Gastrocnemius medialis (tissue), 4 donors: ENCODE data around the gene ARHGAP27. TPM values are rescaled to one million over a fixed set of nuclear protein-coding genes. Genes with fewer than 3 reads are reported as not detected.

ENCODE experiments used
- ATAC-seq, 2 donors: fragments of 150-250 bp; one replicate each; pipeline ENCODE4 v1.9.1; 2016
- DNase-seq, 2 donors: peaks; one replicate each; pipeline ENCODE4 v3.0.0-alpha.2; 2019
- H3K27ac ChIP-seq, 4 donors: fragments of 200-600 bp; sonication (generic); 1 replicate in 1 of 4; 2 replicates in 3 of 4; pipeline ENCODE4 v1.5.1; 2016 to 2018; ENCODE audit warnings: mild to moderate bottlenecking in 2 of 4, moderate library complexity in 1 of 4
- H3K27me3 ChIP-seq, 3 donors: fragments of 200-600 bp; sonication (generic) in 2 of 3; 1 replicate in 1 of 3; 2 replicates in 2 of 3; pipeline versions ENCODE4 v1.5.1 to v1.6.0; 2016 to 2019; ENCODE audit warnings: mild to moderate bottlenecking in 1 of 3, moderate library complexity in 1 of 3
- H3K36me3 ChIP-seq, 2 donors: fragments of 200-600 bp; sonication (generic) in 1 of 2; one replicate each; pipeline ENCODE4 v1.5.1; 2017 to 2018
- H3K4me1 ChIP-seq, 2 donors: fragments of 200-600 bp; sonication (generic) in 1 of 2; one replicate each; pipeline ENCODE4 v1.5.1; 2016 to 2017; ENCODE audit warnings: mild to moderate bottlenecking in 2 of 2
- H3K4me3 ChIP-seq, 4 donors: fragments of 200-600 bp; sonication (generic) in 3 of 4; 1 replicate in 1 of 4; 2 replicates in 3 of 4; pipeline ENCODE4 v1.5.1; 2016 to 2019; ENCODE audit warnings: mild to moderate bottlenecking in 2 of 4
- H3K9me3 ChIP-seq, 3 donors: fragments of 200-600 bp; sonication (generic) in 2 of 3; 1 replicate in 1 of 3; 2 replicates in 2 of 3; pipeline ENCODE4 v1.5.1; 2016 to 2019
- POLR2A ChIP-seq, 2 donors: fragments of 450-650 bp; IDR thresholded peaks; one replicate each; pipeline ENCODE4 v1.6.1; 2017; ENCODE audit warnings: antibody characterized with exemption in 2 of 2, mild to moderate bottlenecking in 2 of 2, moderate library complexity in 2 of 2
- in situ Hi-C, 4 donors: fragments of 200-750 bp; cut with MboI; loops; one replicate each; pipeline versions ENCODE4 v1.15.0 to v1.8.0; 2017; ENCODE audit warnings: low sequenced_read_pairs in 4 of 4
- intact Hi-C: fragments of 100-400 bp; cut with DNase I; formaldehyde crosslinking; loops from one replicate; pipeline ENCODE4 v1.15.1; 2023; ENCODE audit warnings: low total_unique reads
- total RNA-seq, 4 donors: library from RNA; depleted of rRNA; stranded (reverse); fragments of >200 nt; gene quantifications; one replicate each; pipeline versions ENCODE4 v1.1.0 to v1.2.3, GENCODE V29; 2016
- TF ChIP-seq, protein P1 (sequence below), 5 experiments: fragments of 450-650 bp in 3 of 5; fragments of 200-600 bp in 2 of 5; sonication (generic) in 2 of 5; IDR thresholded peaks in 4 of 5; conservative IDR thresholded peaks in 1 of 5; 1 replicate in 4 of 5; 2 replicates in 1 of 5; pipeline ENCODE4 v1.5.1; 2016 to 2019; ENCODE audit warnings: antibody characterized with exemption in 5 of 5, mild to moderate bottlenecking in 3 of 5, moderate library complexity in 3 of 5

ARHGAP27 gene
- total RNA-seq, 4 donors from 2014 or later: 4.2 to 6.0 (median 5.1) TPM

DNA sequence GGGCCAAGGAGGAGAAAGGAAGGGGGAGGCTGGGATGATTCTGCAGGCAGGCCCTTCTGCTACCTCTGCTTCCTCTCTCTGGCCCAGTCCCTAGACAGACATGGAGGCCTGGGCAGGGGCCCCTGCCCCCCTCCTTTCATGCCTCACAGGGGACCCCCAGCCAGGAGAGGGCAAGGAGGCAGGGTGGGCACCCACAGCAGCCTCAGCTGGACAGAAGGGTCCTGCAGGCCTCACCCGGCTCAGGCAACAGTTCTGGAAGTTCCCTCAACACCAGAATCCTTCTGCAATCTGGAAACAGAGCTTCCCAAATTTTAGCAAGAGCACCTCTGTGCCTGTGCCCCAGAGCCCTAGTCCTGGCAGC, 8.7 kb downstream of the ARHGAP27 start:
- in situ Hi-C loops: loop anchor here in 1 of 4 donors (25.0 kb wide), 1 partner anchor 163 kb away; no protein-coding TSS in a partner anchor
- peaks cover 6 to 7% of the 10 kb centered on the region in 2 donors for H3K4me1 ChIP-seq

DNA sequence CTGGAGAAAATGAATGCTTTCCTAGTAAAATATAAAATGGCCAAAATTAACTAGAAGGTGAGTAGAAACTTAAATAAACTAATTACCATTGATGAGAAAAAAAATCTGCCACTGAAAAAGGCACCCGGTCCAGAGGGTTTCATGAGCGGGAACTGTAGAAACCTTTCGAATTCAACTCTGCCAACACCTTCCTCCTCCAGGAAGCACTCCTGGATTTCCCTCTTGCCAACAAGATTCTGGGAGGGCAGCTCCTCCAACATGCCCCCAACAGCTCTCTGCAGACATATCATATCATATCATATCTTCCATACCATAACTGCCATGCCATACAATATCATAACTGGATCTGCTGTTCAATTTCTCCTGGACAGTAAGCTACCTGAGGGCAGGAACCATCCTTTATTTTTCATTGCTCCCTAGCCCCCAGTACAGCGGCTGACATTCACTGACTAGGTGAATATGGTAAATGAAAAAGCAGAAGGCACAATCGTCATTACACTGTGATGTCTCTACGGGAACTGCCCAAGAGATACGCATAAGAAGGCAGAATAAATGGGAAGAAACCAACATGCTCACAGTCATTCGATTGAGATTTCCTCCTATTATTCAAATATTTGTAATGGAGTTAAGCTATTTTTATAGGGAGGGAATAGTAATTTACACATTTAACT, 9.2 kb downstream of the ARHGAP27 start:
- no peaks in the 10 kb centered on the region for H3K36me3 ChIP-seq
- H3K27ac ChIP-seq: no peak overlapping the region
- intact Hi-C loops: no loop called here
- DNase-seq (no peak), ATAC-seq (no peak)
- TF ChIP-seq, protein P1, sequence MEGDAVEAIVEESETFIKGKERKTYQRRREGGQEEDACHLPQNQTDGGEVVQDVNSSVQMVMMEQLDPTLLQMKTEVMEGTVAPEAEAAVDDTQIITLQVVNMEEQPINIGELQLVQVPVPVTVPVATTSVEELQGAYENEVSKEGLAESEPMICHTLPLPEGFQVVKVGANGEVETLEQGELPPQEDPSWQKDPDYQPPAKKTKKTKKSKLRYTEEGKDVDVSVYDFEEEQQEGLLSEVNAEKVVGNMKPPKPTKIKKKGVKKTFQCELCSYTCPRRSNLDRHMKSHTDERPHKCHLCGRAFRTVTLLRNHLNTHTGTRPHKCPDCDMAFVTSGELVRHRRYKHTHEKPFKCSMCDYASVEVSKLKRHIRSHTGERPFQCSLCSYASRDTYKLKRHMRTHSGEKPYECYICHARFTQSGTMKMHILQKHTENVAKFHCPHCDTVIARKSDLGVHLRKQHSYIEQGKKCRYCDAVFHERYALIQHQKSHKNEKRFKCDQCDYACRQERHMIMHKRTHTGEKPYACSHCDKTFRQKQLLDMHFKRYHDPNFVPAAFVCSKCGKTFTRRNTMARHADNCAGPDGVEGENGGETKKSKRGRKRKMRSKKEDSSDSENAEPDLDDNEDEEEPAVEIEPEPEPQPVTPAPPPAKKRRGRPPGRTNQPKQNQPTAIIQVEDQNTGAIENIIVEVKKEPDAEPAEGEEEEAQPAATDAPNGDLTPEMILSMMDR (IDR thresholded peaks at IDR 0.05 in 4 of 5, conservative IDR thresholded peaks at IDR 0.05 in 1 of 5): no peak
- TF ChIP-seq POLR2A (IDR thresholded peaks at IDR 0.05): no peak
- peaks cover under 1 to 4% (median 3%) of the 10 kb centered on the region in 3 donors for H3K27me3 ChIP-seq
- in situ Hi-C loops: loop anchor here in 1 of 4 donors (25.0 kb wide), 1 partner anchor 164 kb away; no protein-coding TSS in a partner anchor
- H3K4me1 ChIP-seq: peaks cover 4 to 5% of the 10 kb centered on the region in 2 donors
- H3K4me3 ChIP-seq: no peak overlapping the region
- no peaks in the 10 kb centered on the region for H3K9me3 ChIP-seq

More for the DNA sequence above, 8.7 kb downstream of the ARHGAP27 start:
- H3K9me3 ChIP-seq: no peaks in the 10 kb centered on the region
- no peak for DNase-seq
- intact Hi-C loops: no loop called here
- no peak for TF ChIP-seq POLR2A (IDR thresholded peaks at IDR 0.05)
- TF ChIP-seq, protein P1 (IDR thresholded peaks at IDR 0.05 in 4 of 5, conservative IDR thresholded peaks at IDR 0.05 in 1 of 5): no peak
- peaks cover 6 to 9% (median 8%) of the 10 kb centered on the region in 3 donors for H3K27me3 ChIP-seq
- no peak overlapping the region for H3K4me3 ChIP-seq
- no peak overlapping the region for H3K27ac ChIP-seq
- ATAC-seq: no peak
- H3K36me3 ChIP-seq: no peaks in the 10 kb centered on the region

DNA sequence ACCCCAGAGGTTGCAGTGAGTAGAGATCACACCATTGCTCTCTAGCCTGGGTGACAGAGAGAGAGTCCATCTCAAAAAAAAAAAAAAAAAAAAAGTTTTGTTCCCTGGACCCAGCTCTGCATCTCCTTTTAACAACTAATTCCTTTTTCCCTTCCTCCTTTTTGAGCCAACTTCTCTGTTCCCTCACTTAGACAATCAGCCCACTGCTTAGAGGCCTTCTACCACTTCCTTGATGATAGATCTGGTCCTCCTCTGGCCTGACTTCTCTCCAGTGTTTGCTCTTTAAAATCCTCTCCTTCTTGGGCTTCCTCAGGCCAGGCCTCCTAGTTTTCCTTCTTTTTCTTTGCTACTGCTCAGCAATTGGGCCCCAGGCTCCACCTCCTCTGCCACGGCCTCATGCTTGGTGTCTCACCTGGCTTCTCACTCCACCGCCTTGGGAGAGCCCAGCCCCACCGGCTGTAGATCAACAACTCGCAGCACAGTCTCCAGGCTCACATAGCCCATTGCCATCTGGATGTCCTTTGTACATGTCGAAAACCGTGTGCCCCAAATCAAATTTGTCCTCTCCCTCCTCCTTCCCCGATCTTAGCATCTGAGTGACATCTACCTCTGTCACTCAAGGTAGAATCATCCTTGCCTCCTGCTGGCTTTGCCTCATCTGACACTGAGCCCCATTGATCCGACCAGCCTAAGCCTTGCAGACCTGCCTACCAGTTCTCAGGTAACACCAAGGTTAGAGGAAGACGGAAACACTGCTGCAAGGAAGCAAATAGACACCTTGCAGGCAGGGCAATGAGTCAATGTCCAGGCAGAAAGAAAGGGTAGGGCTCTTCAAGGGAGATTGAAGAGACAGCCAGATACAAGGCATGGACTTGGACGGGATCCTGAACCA, 17.4 kb downstream of the ARHGAP27 start:
- Histone ChIP-seq H3K36me3 (no peaks in the 10 kb centered on the region), H3K4me3 (no peak overlapping the region), H3K27me3 (no peaks in the 10 kb centered on the region), H3K9me3 (no peaks in the 10 kb centered on the region), H3K4me1 (peaks cover 9 to 16% of the 10 kb centered on the region in 2 donors), H3K27ac (no peak overlapping the region)
- DNase-seq (no peak), ATAC-seq (no peak)
- in situ Hi-C loops: loop anchor here in 1 of 4 donors (25.0 kb wide), 1 partner anchor 172 kb away; no protein-coding TSS in a partner anchor
- TF ChIP-seq, protein P1 (IDR thresholded peaks at IDR 0.05 in 4 of 5, conservative IDR thresholded peaks at IDR 0.05 in 1 of 5): no peak
- no peak for TF ChIP-seq POLR2A (IDR thresholded peaks at IDR 0.05)
- intact Hi-C loops: no loop called here

DNA sequence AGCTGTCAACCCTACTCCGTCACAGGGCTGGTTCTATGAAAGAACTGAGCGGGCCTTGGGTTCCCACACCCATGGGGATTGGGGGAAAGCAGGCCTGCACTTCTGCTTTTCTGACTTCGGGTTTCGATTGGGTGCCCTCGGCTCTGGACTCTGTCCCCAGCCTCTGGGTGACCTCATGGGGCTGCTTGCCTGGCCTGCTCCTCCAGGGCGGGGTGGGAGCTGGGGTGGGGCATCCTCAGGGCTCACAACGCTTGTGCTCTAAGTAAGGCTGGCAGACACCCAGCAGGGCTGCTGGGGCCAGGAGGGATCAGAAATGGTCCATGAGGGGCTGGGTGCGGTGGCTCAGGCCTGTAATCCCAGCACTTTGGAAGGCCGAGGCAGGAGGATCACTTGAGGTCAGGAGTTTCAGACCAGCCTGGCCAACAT, 19.2 kb downstream of the ARHGAP27 start:
- DNase-seq (peak; percentile 14 to 48), ATAC-seq (no peak)
- Histone ChIP-seq H3K9me3 (no peaks in the 10 kb centered on the region), H3K4me3 (no peak overlapping the region), H3K36me3 (no peaks in the 10 kb centered on the region), H3K27ac (no peak overlapping the region), H3K4me1 (peaks cover 9 to 16% of the 10 kb centered on the region in 2 donors), H3K27me3 (no peaks in the 10 kb centered on the region)
- TF ChIP-seq, protein P1 (IDR thresholded peaks at IDR 0.05 in 4 of 5, conservative IDR thresholded peaks at IDR 0.05 in 1 of 5): no peak
- no peak for TF ChIP-seq POLR2A (IDR thresholded peaks at IDR 0.05)
- intact Hi-C loops: no loop called here
- in situ Hi-C loops: loop anchor here in 1 of 4 donors (25.0 kb wide), 1 partner anchor 174 kb away; no protein-coding TSS in a partner anchor
